HG03159 (cell line): Measurements from ENCODE around the gene SAC3D1.
"Not testable (repeated sequence)": the region's sequence is repeated elsewhere in the genome, so short reads cannot be mapped to it uniquely, and the experiment has no call there.

ENCODE experiments used
- ATAC-seq: cut with Tn5 transposase; IDR thresholded peaks from one replicate; pipeline ENCODE4 v1.9.1; 2021; ENCODE audit warnings: mild to moderate bottlenecking, moderate library complexity; ENCODE audit not compliant: unreplicated experiment

Gene SAC3D1

GRCh38 chr11:65040847-65041622, at the start of gene SAC3D1:
Gene SAC3D1, plus strand, starts transcription at chr11:65041210. Its CDS starts 83 bp downstream, at chr11:65041293.
- peak; percentile 77 for ATAC-seq

GRCh38 chr11:64994318-64994717, 46.7 kb upstream of the SAC3D1 start:
- ATAC-seq = no peak

DNA sequence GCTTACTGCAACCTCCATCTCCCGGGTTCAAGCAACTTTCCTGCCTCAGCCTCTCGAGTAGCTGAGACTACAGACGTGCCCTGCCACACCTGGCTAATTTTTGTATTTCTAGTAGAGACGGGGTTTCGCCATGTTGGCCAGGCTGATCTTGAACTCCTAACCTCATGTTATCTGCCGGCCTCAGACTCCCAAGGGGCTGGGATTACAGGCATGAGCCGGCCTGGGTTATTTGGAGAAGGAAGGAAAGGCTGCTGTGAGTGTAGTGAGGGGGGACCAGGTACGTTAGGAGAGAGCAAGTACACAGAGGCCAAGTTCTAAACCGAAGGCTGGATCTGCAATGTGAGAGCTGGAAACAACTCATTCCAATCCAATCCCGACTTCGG, 44.7 kb upstream of the SAC3D1 start:
- ATAC-seq = no peak

DNA sequence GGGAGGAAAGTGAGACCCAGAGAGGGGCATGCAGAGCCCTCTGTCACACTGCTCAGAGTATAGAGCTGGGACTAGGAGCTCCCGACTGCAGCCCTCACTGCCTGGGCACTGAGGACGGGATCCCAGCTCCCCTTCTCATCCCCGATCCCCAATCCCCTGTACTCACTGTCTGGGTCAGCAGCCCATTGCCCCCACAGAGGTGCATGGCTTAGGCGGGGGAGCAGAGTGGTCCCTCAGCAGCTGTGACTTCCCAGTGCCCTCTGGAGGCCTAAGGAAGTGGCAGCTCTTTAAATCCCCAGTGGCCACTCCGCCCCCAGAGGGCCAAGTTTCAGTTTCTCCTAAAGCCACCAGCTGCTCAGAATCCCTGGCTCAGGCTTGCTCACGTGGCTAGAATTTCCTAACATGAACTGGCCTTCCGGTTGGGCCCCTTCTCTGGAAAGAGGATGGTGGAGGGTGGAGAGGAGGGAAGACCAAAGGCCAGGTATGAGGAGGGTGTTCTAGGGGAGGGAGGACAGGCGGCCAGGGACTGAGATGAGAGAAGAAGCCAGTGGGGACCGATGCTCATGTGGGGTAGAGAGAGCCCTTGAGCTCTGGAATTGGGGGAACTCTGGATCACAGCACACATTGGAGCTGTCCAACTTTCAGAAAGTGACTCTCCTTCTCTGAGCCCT, 44.2 kb upstream of the SAC3D1 start, which contains the start of gene BATF2:
TSS of gene BATF2 (minus strand) at position 262 of the 671 bp plus-strand sequence. CDS start at position 205, 57 bp downstream.
- no peak for ATAC-seq

GRCh38 chr11:64998141-64998540, 42.9 kb upstream of the SAC3D1 start:
- no peak for ATAC-seq

DNA sequence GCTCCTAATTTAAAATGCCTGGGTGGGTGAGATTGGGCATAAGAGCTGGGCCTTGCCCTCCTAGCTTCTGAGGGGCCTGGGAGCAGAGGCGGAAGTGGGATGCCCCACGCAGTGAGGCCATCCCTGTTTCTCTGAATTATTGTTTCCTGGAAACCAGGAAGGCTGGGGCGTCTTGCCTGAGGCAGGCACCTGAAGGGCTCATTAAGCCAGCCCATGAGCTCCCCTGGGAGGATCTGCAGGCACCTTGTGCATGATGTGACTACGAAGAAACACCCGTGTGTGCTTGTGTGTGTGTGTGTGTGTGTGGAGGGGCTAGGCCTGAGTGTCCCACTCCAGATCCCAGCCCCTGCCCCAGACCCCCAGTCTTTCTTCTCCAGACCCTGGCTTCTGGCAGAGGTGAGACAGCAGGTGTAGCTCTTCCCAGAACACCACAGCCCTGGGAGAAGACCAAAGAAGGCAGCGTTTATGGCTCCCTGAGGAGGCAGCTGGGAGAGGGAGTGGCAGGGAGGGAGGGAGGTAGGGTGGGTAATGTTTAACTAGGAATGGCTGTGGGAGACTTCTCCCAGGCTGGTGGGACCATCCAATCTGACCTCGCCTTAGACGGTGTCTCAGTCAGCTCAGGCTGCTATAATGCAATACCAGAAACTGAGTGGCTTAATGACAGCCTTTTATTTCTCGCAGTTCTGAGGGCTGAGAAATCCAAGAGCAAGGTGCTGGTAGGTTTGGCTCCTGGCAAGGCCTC, 42.1 kb upstream of the SAC3D1 start:
- no peak for ATAC-seq

DNA sequence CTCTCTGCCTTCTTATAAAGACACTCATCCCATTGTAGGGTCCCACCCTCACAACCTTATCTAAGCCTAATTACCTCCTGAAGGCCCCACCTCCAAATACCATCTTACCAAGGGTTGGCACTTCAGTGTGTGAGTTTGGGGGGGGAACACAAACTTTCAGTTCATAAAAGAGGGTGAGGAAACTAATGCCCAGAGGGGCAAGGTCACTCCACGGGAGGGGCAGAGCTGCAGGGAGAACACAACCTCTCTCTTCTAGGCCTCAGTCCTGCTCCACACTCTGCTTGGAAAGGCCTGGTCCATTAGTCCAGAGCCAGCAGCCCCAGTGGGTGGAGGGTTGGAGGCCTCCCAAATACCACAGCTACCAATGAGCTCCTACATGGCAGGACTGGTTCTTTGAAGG, 41.5 kb upstream of the SAC3D1 start:
- no peak for ATAC-seq

DNA sequence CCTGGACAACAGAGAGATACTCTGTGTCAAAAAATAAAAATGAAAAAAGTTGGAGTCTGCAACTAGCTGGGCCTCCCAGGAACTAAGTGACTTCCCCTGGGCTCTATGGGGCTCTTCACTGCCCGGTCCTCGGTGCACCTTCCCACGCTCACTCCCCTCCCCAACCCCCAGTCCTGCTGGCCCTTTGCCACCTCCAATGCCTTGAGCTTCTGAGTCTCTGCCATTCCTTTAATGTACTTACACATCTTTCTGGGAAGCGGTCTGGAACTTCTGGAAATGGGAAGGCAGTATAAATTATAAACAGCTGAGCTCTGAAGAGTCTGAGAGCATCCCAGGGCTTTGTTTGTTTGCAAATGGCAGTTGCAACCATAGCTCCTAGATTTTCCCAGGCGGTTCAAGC, 38.3 kb upstream of the SAC3D1 start:
- ATAC-seq = no peak

DNA sequence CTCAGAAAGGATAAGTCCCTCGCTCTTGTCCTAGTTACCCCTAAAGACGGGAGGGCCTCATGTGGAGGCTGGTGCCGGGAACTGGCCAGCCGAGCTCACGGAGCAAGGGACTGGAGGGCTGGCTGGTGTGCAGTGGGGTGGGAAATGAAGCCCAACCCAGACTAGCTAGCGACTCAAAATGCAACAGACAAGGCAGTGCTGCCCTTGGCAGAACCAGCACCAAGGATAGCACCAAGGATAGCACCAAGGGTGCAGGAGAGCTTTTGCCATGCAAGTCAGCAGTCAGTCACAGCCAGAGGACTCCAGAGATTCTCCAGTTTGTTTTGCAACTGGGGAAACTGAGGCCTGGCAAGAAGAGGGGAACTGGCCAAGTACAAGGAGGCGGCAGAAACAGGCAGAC, 37.7 kb upstream of the SAC3D1 start:
- no peak for ATAC-seq

DNA sequence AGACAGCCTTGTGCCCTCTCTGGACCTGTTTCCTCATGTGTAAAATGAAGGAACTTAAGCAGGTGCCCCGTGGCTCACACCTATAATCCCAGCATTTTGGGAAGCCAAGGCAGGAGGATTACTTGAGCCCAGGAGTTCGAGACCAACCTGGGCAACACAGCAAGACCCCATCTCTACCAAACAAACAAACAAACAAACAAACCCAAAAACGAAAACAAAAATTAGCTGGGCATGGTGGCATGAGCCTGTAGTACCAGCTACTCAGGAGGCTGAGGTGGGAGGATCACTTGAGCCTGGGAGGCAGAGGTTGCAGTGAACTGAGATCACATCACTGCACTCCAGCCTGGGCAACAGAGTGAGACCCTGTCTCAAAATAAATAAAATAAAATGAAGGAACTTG, 37.0 kb upstream of the SAC3D1 start:
- not testable (repeated sequence) for ATAC-seq

- ATAC-seq = no peak
Observed at GRCh38 chr11:65008016-65008415, 33.0 kb upstream of the SAC3D1 start.

GRCh38 chr11:65008873-65009272, 32.1 kb upstream of the SAC3D1 start:
- no peak for ATAC-seq

GRCh38 chr11:65013130-65013887, 27.7 kb upstream of the SAC3D1 start:
- peak; percentile 68 for ATAC-seq

DNA sequence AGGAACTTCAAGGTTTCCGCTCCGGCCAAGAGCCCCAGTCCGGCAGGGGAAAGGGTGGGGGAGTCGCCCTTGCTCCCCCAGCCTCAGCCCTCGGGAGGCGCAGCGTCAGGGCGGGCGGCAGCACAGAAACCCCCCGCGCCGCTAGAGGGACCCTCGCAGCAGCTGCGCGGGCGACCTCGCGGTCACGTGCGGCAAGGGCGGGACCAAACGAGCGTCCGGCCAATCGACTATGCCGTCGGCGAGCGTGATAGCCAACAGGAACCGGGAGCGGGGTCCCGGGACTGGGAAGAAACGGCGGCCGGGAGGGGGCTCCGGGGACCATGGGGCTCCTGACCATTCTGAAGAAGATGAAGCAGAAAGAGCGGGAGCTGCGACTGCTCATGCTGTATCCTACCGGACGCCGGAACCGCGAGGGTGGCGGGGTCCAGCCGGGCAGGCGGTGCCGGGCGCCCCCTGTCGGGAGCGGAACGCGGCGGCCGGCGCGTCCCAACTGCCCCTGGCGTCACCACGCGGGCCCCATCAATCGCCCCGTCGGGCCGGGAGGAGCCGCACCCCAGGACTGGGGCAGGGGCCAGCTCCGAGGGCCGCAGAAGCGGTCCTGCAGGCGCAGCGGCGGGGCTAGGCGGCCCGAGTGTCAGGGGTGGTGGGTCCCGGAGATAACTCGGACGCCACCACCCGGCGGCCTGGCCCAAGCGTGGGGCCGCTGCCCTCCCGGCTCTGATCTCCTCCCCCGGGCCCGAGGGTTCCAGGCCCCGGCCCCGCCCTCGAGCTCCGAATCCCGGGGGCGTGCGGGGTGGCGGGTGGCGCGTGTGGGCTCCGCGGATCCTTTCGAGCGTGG, 26.9 kb upstream of the SAC3D1 start, which contains the start of gene ARL2:
TSS of gene ARL2 (plus strand) at position 273 of the 838 bp plus-strand sequence. CDS start at position 321, 48 bp downstream.
- peak; percentile 74 for ATAC-seq

DNA sequence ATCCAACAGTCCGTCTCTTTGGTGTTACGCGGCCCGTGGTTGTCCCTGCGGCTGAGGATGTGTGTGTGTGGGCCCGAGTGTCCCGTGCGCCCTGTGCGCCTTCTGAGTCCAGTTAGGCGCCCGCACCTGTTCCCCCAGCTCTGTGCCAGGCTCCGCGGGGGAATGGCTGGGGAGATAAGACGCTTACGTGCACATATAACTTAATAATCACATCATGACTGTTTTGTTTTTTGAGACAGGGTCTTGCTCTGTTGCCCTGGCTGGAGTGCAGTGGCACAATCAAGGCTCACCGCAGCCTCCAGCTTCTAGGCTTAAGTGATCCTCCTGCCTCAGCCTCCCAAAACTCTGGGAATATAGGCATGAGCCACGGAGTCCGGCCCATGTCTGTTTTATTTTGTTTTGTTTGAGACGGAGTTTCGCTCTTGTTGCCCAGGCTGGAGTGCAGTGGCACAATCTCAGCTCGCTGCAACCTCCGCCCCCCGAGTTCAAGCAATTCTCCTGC, 26.2 kb upstream of the SAC3D1 start:
- no peak for ATAC-seq

DNA sequence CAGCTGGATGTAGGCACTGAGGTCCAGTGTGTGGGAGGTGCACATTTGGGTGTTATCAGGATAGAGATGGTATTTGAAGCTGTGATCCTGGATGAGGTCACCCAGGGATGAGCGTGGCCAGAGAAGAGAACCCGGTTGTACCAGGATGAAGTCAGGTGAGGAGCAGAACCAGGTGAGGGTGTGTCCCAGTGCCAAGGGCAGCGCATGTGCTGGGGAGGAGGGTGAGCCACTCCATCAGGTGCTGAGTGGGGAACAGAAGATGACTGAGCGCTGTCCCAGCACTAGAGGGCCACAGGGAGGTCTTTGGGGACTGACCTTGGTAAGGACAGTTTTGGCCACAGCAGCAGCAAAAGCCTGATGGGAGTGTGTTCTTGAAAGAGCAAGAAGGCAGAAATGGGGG, 24.3 kb upstream of the SAC3D1 start:
- ATAC-seq = no peak

- ATAC-seq = no peak
Observed at GRCh38 chr11:65017937-65018336, 23.1 kb upstream of the SAC3D1 start.

- no peak for ATAC-seq
Observed at GRCh38 chr11:65019824-65020223, 21.2 kb upstream of the SAC3D1 start.

DNA sequence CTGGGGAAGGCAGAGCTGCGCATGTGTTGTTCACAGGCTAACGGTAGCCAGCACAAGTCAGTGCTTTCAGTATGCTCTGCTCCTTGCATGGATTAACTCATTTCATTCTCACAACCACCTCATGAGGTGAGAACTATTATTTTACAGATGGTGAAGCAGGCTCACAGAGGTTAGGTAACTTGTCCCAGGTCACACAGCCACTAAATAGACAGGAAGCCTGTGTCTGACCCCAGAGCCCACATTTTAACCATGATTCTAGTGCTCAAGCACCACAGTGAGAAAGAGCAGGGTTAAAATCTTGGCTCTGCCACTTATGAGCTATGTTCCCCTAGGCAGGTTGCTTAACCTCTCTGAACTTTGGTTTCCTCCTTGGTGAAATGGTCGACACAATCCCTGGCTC, 20.0 kb upstream of the SAC3D1 start:
- ATAC-seq = no peak

GRCh38 chr11:65021509-65021908, 19.5 kb upstream of the SAC3D1 start:
- ATAC-seq = no peak
